ENCODE measurements around the gene DHRS4L2. TPM values are rescaled to one million over a fixed set of nuclear protein-coding genes. Genes with fewer than 3 reads are reported as not detected.
"Not testable (repeated sequence)": the region's sequence is repeated elsewhere in the genome, so short reads cannot be mapped to it uniquely, and the experiment has no call there.

DHRS4L2 gene
- total RNA-seq, 4 donors from 2014 or later = 18.1 to 38.9 (median 27.6) TPM

GRCh38 chr14:24019944-24020343 is 31.2 kb downstream of the DHRS4L2 start:
- DNase-seq; H3K27me3 ChIP-seq; H3K9me3 ChIP-seq; in situ Hi-C loops (cut with MboI; ENCODE audit: low pct_ligation_motif_present in 1 of 4, low pct_unique_long_range_greater_than_20kb in 1 of 4, low sequenced_read_pairs in 3 of 4); H3K36me3 ChIP-seq; H3K27ac ChIP-seq; H3K4me3 ChIP-seq; H3K4me1 ChIP-seq: not testable (repeated sequence)
- 50% methylated on average over 2 of the region's 2 CpGs; no CpG with 5 or more reads in 1 of the 2 donors for WGBS, 2 donors (ENCODE audit: low coverage in 1 of 2)
- intact Hi-C loops (cut with DNase I; ENCODE audit: low total_unique reads) = loop anchor here (5.0 to 10.0 kb wide), 2 partner anchors 48 to 75 kb away; partner anchors contain the start of gene PCK2
- TF ChIP-seq CTCF (IDR thresholded peaks at IDR 0.05) = peak in 4 of 5 experiments; percentile 8 to 30 (median 11)

- H3K4me1 ChIP-seq; H3K27ac ChIP-seq; H3K27me3 ChIP-seq; H3K36me3 ChIP-seq; H3K4me3 ChIP-seq; intact Hi-C loops (cut with DNase I; ENCODE audit: low total_unique reads); DNase-seq; H3K9me3 ChIP-seq; in situ Hi-C loops (cut with MboI; ENCODE audit: low pct_ligation_motif_present in 1 of 4, low pct_unique_long_range_greater_than_20kb in 1 of 4, low sequenced_read_pairs in 3 of 4): not testable (repeated sequence)
- WGBS, 2 donors (ENCODE audit: low coverage in 1 of 2) = 86 to 87% methylated on average over 2 to 3 of the region's 3 CpGs
These were observed 31.8 kb downstream of the DHRS4L2 start for GRCh38 chr14:24020520-24020919.

GRCh38 chr14:24024939-24025418 is 36.2 kb downstream of the DHRS4L2 start:
- H3K4me3 ChIP-seq; intact Hi-C loops (cut with DNase I; ENCODE audit: low total_unique reads); H3K4me1 ChIP-seq; in situ Hi-C loops (cut with MboI; ENCODE audit: low pct_ligation_motif_present in 1 of 4, low pct_unique_long_range_greater_than_20kb in 1 of 4, low sequenced_read_pairs in 3 of 4); DNase-seq; H3K36me3 ChIP-seq; H3K9me3 ChIP-seq; H3K27me3 ChIP-seq; H3K27ac ChIP-seq: not testable (repeated sequence)
- 89 to 90% methylated on average over 2 to 3 of the region's 3 CpGs for WGBS, 2 donors (ENCODE audit: low coverage in 1 of 2)

- in situ Hi-C loops (cut with MboI; ENCODE audit: low pct_ligation_motif_present in 1 of 4, low pct_unique_long_range_greater_than_20kb in 1 of 4, low sequenced_read_pairs in 3 of 4) = loop anchor here in 1 of 4 donors (10.0 kb wide), 1 partner anchor 55 kb away; no protein-coding TSS in a partner anchor
These were observed 41.0 kb downstream of the DHRS4L2 start for GRCh38 chr14:24029687-24030086.

GRCh38 chr14:24031331-24031730 is 42.6 kb downstream of the DHRS4L2 start:
- in situ Hi-C loops (cut with MboI; ENCODE audit: low pct_ligation_motif_present in 1 of 4, low pct_unique_long_range_greater_than_20kb in 1 of 4, low sequenced_read_pairs in 3 of 4) = loop anchor here in 1 of 4 donors (10.0 kb wide), 1 partner anchor 57 kb away; no protein-coding TSS in a partner anchor
- H3K27me3 ChIP-seq; intact Hi-C loops (cut with DNase I; ENCODE audit: low total_unique reads); H3K36me3 ChIP-seq; H3K4me3 ChIP-seq; H3K9me3 ChIP-seq; DNase-seq; H3K27ac ChIP-seq: not testable (repeated sequence)
- WGBS, 2 donors (ENCODE audit: low coverage in 1 of 2) = 90 to 95% methylated on average over 2 of the region's 2 CpGs
- peaks cover 0 to 15% (median 2%) of the 10 kb centered on the region in 4 donors for H3K4me1 ChIP-seq

More at GRCh38 chr14:24029687-24030086, 41.0 kb downstream of the DHRS4L2 start:
- H3K27me3 ChIP-seq; H3K27ac ChIP-seq; H3K4me1 ChIP-seq; intact Hi-C loops (cut with DNase I; ENCODE audit: low total_unique reads); DNase-seq; H3K36me3 ChIP-seq; H3K4me3 ChIP-seq; H3K9me3 ChIP-seq: not testable (repeated sequence)
- 86 to 93% methylated on average over 2 of the region's 3 CpGs for WGBS, 2 donors (ENCODE audit: low coverage in 1 of 2)

- H3K27me3 ChIP-seq = no peaks in the 10 kb centered on the region
- H3K4me1 ChIP-seq = peaks cover 0 to 21% (median 7%) of the 10 kb centered on the region in 4 donors
- in situ Hi-C loops (cut with MboI; ENCODE audit: low pct_ligation_motif_present in 1 of 4, low pct_unique_long_range_greater_than_20kb in 1 of 4, low sequenced_read_pairs in 3 of 4) = loop anchor here in 1 of 4 donors (10.0 kb wide), 1 partner anchor 58 kb away; no protein-coding TSS in a partner anchor
- H3K27ac ChIP-seq = no peak overlapping the region
- no peaks in the 10 kb centered on the region for H3K36me3 ChIP-seq
- DNase-seq = no peak
- TF ChIP-seq CTCF (IDR thresholded peaks at IDR 0.05) (no peak), POLR2AphosphoS5 (IDR thresholded peaks at IDR 0.05) (peak in 1 of 3 donors; percentile 42)
- WGBS, 2 donors (ENCODE audit: low coverage in 1 of 2) = 63 to 100% methylated on average over 1 to 2 of the region's 2 CpGs
- H3K4me3 ChIP-seq = no peak overlapping the region
- H3K9me3 ChIP-seq = peaks cover 0 to 2% of the 10 kb centered on the region in 2 donors
- intact Hi-C loops (cut with DNase I; ENCODE audit: low total_unique reads) = no loop called here
These were observed 44.1 kb downstream of the DHRS4L2 start for GRCh38 chr14:24032727-24033418.

Measured in transverse colon (tissue), 4 donors.